PC-9 (cell line): ENCODE results near the gene ZBTB49.

ENCODE experiments used
- CTCF ChIP-seq: fragments of 200-600 bp; sonication (generic); conservative IDR thresholded peaks from 2 replicates; pipeline ENCODE4 v1.6.1; 2017; ENCODE audit warnings: mixed run types, antibody characterized with exemption, mild to moderate bottlenecking, moderate library complexity
- EZH2 ChIP-seq: fragments of 200-600 bp; sonication (generic); IDR thresholded peaks from 2 replicates; pipeline ENCODE4 v1.8.0; 2017; ENCODE audit warnings: antibody characterized with exemption, low read depth

GRCh38 chr4:4361883-4362282 lies 71.8 kb downstream of the ZBTB49 start:
- TF ChIP-seq EZH2, result no peak
- TF ChIP-seq CTCF, result no peak
